LNCAP (cell line): ENCODE measurements around the gene POLD1.

Experiments used
- TF ChIP-seq, protein P1 (sequence below): fragments of 450-650 bp; IDR thresholded peaks from 2 replicates; pipeline ENCODE4 v1.5.1; 2017; ENCODE audit warnings: mild to moderate bottlenecking

Gene POLD1

GRCh38 chr19:50398675-50399367 lies 14.7 kb downstream of the POLD1 start:
- TF ChIP-seq, protein P1, sequence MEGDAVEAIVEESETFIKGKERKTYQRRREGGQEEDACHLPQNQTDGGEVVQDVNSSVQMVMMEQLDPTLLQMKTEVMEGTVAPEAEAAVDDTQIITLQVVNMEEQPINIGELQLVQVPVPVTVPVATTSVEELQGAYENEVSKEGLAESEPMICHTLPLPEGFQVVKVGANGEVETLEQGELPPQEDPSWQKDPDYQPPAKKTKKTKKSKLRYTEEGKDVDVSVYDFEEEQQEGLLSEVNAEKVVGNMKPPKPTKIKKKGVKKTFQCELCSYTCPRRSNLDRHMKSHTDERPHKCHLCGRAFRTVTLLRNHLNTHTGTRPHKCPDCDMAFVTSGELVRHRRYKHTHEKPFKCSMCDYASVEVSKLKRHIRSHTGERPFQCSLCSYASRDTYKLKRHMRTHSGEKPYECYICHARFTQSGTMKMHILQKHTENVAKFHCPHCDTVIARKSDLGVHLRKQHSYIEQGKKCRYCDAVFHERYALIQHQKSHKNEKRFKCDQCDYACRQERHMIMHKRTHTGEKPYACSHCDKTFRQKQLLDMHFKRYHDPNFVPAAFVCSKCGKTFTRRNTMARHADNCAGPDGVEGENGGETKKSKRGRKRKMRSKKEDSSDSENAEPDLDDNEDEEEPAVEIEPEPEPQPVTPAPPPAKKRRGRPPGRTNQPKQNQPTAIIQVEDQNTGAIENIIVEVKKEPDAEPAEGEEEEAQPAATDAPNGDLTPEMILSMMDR, result no peak

- TF ChIP-seq, protein P1, result no peak
Measured at GRCh38 chr19:50399368-50399745, 15.2 kb downstream of the POLD1 start.

GRCh38 chr19:50401605-50402450 lies 17.7 kb downstream of the POLD1 start:
- TF ChIP-seq, protein P1, result no peak

DNA sequence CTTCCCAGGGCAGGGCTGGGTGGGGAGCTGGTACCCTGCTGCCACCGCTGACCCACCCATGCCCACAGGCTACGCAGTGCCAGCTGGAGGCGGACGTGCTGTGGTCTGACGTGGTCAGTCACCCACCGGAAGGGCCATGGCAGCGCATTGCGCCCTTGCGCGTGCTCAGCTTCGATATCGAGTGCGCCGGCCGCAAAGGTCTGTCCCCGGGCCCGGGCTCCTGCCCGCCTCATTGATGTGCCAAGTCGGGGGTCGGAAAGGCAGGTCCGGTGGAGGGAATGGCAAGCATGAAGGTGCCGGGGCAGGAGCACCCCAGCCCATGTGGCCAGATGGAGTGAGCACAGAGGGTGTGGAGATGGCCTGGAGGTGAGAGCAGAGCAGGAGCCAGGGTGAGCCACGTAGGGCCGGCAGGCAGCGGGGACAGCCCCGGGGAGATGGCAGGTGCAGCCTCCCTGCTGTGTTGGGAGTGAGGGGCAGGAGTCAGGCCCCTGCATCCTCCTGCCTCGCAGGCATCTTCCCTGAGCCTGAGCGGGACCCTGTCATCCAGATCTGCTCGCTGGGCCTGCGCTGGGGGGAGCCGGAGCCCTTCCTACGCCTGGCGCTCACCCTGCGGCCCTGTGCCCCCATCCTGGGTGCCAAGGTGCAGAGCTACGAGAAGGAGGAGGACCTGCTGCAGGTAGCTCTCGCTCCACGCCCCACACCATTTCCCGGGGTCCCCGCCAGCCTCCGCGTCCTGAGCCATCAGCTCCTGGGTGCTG lies 18.6 kb downstream of the POLD1 start:
- TF ChIP-seq, protein P1, result no peak

DNA sequence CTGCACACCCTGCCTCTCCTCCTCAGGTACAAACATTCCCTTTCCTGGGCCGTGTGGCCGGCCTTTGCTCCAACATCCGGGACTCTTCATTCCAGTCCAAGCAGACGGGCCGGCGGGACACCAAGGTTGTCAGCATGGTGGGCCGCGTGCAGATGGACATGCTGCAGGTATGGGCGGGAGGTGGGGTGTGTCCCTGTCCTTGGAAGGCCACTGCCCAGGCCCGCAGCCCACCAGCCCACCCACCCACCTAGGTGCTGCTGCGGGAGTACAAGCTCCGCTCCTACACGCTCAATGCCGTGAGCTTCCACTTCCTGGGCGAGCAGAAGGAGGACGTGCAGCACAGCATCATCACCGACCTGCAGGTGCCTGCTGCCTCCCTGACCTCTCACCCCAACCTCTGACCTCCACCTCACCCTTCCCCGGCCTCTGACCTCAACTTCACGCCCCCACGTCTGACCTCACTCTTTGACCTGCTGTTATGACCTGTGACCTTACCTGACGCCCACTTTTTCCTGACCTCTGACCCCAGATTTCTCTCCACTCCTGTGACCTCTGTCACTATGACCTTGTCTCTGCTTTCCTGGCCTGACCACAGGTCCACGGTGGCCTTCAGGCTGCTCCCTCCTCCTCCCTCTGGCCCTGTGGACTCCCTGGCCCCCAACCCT lies 22.1 kb downstream of the POLD1 start:
- TF ChIP-seq, protein P1, result no peak

DNA sequence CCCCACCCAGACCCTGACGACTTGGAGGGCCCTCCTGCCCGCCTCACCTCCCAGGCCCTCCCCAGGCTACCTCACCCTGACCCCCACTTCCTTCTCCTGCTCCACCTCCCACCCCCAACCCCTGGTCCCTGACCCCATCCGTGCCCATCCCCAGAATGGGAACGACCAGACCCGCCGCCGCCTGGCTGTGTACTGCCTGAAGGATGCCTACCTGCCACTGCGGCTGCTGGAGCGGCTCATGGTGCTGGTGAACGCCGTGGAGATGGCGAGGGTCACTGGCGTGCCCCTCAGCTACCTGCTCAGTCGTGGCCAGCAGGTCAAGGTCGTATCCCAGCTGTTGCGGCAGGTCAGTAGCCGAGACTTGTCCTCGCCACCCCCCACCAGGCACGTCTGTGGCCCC lies 22.7 kb downstream of the POLD1 start:
- TF ChIP-seq, protein P1, result no peak

DNA sequence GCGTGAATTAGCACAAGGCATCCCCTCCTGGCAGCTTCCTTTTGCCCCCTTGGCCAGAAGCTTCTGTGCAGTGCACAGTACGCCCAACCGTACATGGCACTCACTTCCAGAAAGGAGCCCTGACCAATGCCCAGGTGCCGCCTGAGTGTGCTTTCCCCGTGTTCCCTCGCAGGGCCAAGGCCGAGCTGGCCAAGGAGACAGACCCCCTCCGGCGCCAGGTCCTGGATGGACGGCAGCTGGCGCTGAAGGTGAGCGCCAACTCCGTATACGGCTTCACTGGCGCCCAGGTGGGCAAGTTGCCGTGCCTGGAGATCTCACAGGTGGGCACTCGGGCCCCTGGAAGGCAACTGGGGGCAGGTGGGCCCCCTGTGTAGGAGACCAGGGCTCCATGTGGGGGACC lies 25.2 kb downstream of the POLD1 start:
- TF ChIP-seq, protein P1, result no peak
